ENCODE results near the gene GIPC1.
A peak's percentile ranks its signal among the peaks of the same experiment; 100 is the strongest.

The GIPC1 gene

GRCh38 chr19:14497228-14497921 is 1.4 kb upstream of the GIPC1 start:
- H3K27ac ChIP-seq: peak overlapping the region; percentile 84
- TF ChIP-seq ZFX (IDR thresholded peaks at IDR 0.05; ENCODE audit: borderline replicate concordance) (no peak), CTCF (IDR thresholded peaks at IDR 0.05) (no peak)

DNA sequence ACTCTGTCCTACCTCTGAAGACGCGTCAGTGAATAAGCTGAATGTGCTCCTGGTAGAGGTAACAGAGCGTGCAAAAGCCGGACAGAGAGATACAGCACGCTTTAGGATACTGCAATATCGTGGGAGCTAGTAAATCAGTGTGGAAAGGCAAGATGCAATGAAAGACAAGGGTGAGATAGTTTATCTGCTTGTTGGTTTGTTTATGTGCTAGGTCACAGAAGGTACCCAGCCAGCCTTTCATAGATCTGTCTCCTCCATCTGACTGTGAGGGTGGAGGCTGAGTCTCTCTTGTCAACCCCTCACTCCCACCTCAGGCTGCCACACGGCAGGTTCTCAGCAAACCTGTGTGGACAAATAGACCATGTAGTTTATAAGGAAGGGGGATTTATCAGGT is 904 bp upstream of the GIPC1 start:
- TF ChIP-seq CTCF (IDR thresholded peaks at IDR 0.05) (no peak), ZFX (IDR thresholded peaks at IDR 0.05; ENCODE audit: borderline replicate concordance) (no peak)
- peak overlapping the region; percentile 84 for H3K27ac ChIP-seq

DNA sequence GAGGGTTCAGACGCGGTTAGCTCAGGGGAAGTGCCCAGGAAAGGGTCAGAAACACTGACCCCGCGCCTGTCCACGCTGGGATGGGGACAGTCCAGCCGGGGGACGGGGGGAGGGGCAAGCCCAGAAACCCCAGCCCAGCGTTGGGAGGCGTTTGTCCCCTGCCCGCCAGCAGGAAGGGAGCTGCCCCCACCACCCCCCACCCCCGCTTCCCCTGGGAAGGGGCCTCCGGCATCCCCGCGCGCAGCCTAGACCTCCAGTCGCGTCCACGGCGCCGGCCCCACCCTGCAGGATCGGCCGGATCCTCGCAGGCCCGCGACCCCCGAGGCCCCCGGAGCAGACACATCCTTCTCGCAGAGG is 277 bp downstream of the GIPC1 start:
- H3K27ac ChIP-seq: peak overlapping the region; percentile 84
- TF ChIP-seq ZFX (IDR thresholded peaks at IDR 0.05; ENCODE audit: borderline replicate concordance) (no peak), CTCF (IDR thresholded peaks at IDR 0.05) (no peak)

DNA sequence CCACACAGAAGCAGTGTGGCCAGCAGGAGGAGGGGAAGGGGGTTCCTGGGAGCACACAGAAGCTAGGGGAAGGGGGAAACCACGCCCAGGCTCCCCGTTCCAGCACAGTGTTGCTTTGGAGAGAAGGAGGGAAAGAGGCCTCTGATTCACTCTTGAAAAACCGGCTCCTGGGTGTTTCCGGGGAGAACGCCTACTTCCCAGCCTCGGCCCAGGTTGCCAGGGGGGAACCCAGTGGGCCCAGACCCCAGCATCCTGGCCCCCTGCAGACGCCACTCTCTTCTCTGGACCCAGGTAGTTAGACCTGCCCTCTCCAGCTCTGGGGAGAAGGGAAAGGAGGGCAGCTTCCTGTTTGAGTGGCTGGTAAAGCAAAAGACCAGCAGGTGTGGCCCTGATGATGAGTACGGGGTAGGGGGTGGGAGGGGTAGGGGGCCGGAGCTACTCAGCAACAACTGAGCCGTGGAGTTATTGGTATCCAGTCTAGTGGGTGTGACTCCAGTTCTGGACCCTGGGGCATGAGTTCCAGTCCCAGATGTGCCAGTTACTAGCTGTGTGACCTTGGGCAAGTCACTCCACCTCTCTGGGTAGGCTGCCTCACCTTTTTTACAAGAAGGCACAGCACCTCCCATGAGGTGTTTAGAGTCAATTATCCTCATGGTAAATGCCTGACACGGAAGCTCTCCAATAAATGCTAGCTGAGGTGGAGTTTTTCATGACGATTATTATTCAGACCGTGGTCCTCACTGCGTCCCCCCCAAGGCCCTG is 836 bp downstream of the GIPC1 start:
- peak overlapping the region; percentile 84 for H3K27ac ChIP-seq

GRCh38 chr19:14494411-14494810 is 1.5 kb downstream of the GIPC1 start:
- peak overlapping the region; percentile 30; the same call in 1 of the 2 replicates for H3K27ac ChIP-seq
- no peak for TF ChIP-seq CTCF (IDR thresholded peaks at IDR 0.05)
- no peak for TF ChIP-seq ZFX (IDR thresholded peaks at IDR 0.05; ENCODE audit: borderline replicate concordance)

More for the DNA sequence above, 836 bp downstream of the GIPC1 start:
- TF ChIP-seq ZFX (IDR thresholded peaks at IDR 0.05; ENCODE audit: borderline replicate concordance): no peak
- TF ChIP-seq CTCF (IDR thresholded peaks at IDR 0.05): no peak

DNA sequence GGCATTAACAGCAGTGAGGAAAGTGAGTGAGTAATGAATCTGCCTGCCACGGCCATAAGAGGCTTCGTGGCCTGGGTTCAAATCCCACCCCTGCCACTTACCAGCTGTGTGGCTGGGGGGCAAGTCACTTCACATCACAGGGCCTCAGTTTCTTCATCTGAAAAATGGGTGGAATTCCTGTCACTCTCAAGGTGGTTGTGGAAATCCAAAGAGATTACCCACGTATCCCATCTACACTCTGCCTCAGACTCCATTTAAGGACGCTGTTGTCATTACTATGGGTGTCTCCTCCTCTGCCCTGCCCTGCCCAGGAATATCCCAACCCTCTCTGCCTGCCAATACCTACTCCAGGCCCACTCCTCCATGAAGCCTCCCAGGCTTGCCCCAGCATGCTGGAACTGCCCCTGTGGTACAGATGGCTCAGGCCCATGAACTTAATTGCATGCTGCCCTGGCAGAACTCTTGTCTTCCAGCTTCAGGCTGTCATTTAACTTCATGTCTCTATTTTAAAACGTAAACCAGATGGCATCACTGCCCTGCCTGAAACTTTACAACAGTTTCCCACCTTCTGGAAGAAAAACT is 3.1 kb downstream of the GIPC1 start:
- TF ChIP-seq ZFX (IDR thresholded peaks at IDR 0.05; ENCODE audit: borderline replicate concordance): no peak
- no peak for TF ChIP-seq CTCF (IDR thresholded peaks at IDR 0.05)
- no peak overlapping the region for H3K27ac ChIP-seq

Measured in 22Rv1 (cell line).